BJ (cell line): ENCODE data around the gene F5. TPM values are rescaled to one million over a fixed set of nuclear protein-coding genes. Genes with fewer than 3 reads are reported as not detected.

ENCODE experiments used
- CTCF ChIA-PET: fragments of 350-600 bp; formaldehyde crosslinking; extraction: SDS; loops from one replicate; lab custom pipeline; 2021; ENCODE audit warnings: antibody characterized with exemption, inconsistent platforms; lab: Yijun Ruan, JAX
- POLR2A ChIA-PET: fragments of 300-600 bp; sonication (Branson Sonifier 250); formaldehyde crosslinking; extraction: SDS; loops from one replicate; lab custom pipeline; 2021; ENCODE audit warnings: antibody characterized with exemption; lab: Charles Lee
- DNase-seq: peaks from one replicate; pipeline ENCODE4 v3.0.0-alpha.2; 2011; ENCODE audit warnings: low read depth
- H3K27me3 ChIP-seq: 2 replicates; pipeline ENCODE4 v1.6.0; 2011; ENCODE audit warnings: low read length; ENCODE audit not compliant: control insufficient read depth, insufficient read depth
- H3K36me3 ChIP-seq: 2 replicates; pipeline ENCODE4 v1.5.1; 2011; ENCODE audit warnings: low read length; ENCODE audit not compliant: control insufficient read depth, insufficient read depth
- H3K4me3 ChIP-seq: 2 replicates; pipeline ENCODE4 v1.5.1; 2011; ENCODE audit warnings: low read depth, mild to moderate bottlenecking, control low read depth, low read length
- CTCF ChIP-seq: IDR thresholded peaks from 2 replicates; pipeline ENCODE4 v1.5.1; 2011; ENCODE audit warnings: low read depth, mild to moderate bottlenecking, control low read depth, inconsistent platforms, low read length, moderate library complexity; ENCODE audit not compliant: insufficient read depth
- polyA plus RNA-seq: library from polyadenylated mRNA; depleted of rRNA; stranded (reverse); fragments of >200 nt; gene quantifications from 2 replicates; pipeline ENCODE4 v1.2.3, GENCODE V29; 2011

Gene F5
- polyA plus RNA-seq, 1 experiment: not detected

GRCh38 chr1:169624912-169625311 is 38.6 kb upstream of the F5 start:
- DNase-seq: no peak
- Histone ChIP-seq H3K27me3 (no peaks in the 10 kb centered on the region; the same call in 1 of the 2 replicates), H3K4me3 (no peak overlapping the region), H3K36me3 (no peaks in the 10 kb centered on the region)
- POLR2A ChIA-PET: no interaction called here
- CTCF ChIA-PET: interaction anchor here (1.0 to 1.3 kb wide), 2 partner anchors 23 to 68 kb away, joined by 3 to 4 read pairs; no protein-coding TSS in a partner anchor
- no peak for TF ChIP-seq CTCF

- CTCF ChIA-PET: no interaction called here
- POLR2A ChIA-PET: no interaction called here
Observed at GRCh38 chr1:169624122-169624521, 37.8 kb upstream of the F5 start.

GRCh38 chr1:169623132-169623926 is 37.0 kb upstream of the F5 start:
- TF ChIP-seq CTCF: no peak
- POLR2A ChIA-PET: no interaction called here
- H3K36me3 ChIP-seq: no peaks in the 10 kb centered on the region
- no peak for DNase-seq
- H3K4me3 ChIP-seq: no peak overlapping the region
- CTCF ChIA-PET: no interaction called here
- H3K27me3 ChIP-seq: no peaks in the 10 kb centered on the region; the same call in 1 of the 2 replicates

More at GRCh38 chr1:169624122-169624521, 37.8 kb upstream of the F5 start:
- DNase-seq: no peak
- Histone ChIP-seq H3K36me3 (no peaks in the 10 kb centered on the region), H3K27me3 (no peaks in the 10 kb centered on the region; the same call in 1 of the 2 replicates), H3K4me3 (no peak overlapping the region)
- TF ChIP-seq CTCF: no peak

GRCh38 chr1:169620565-169620964 is 34.3 kb upstream of the F5 start:
- TF ChIP-seq CTCF: no peak
- DNase-seq: no peak
- Histone ChIP-seq H3K4me3 (no peak overlapping the region), H3K27me3 (no peaks in the 10 kb centered on the region), H3K36me3 (no peaks in the 10 kb centered on the region)
- CTCF ChIA-PET: no interaction called here
- POLR2A ChIA-PET: no interaction called here

GRCh38 chr1:169618367-169618766 is 32.1 kb upstream of the F5 start:
- no peak overlapping the region for H3K4me3 ChIP-seq
- no peak for TF ChIP-seq CTCF
- H3K27me3 ChIP-seq: no peaks in the 10 kb centered on the region
- ChIA-PET POLR2A (no interaction called here), CTCF (no interaction called here)
- DNase-seq: no peak
- no peaks in the 10 kb centered on the region for H3K36me3 ChIP-seq
